Measurements from ENCODE around the gene APOBEC3A. TPM values are rescaled to one million over a fixed set of nuclear protein-coding genes. Genes with fewer than 3 reads are reported as not detected.

Gene APOBEC3A
- total and polyA plus RNA-seq, 2 of the 8 experiments (the other 6 are each of a cell fraction or from before 2014, with no cell fraction given) = not detected

GRCh38 chr22:38967451-38968450 lies 10.3 kb downstream of the APOBEC3A start:
- POLR2A ChIA-PET (ENCODE audit: partially characterized antibody) = no interaction called here
- 91% methylated on average over 15 of the region's 15 CpGs; no CpG with 5 or more reads in 1 of the 2 experiments for WGBS, 2 experiments (ENCODE audit: extremely low coverage in 1 of 2, insufficient coverage in 1 of 2, insufficient read length in 1 of 2, insufficient replicate concordance in 2 of 2, low coverage in 1 of 2, low lambda C conversion rate in 2 of 2, missing lambda C conversion rate in 1 of 2)
- FAIRE-seq = no peak
- TF ChIP-seq, protein P1, sequence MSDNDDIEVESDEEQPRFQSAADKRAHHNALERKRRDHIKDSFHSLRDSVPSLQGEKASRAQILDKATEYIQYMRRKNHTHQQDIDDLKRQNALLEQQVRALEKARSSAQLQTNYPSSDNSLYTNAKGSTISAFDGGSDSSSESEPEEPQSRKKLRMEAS (IDR thresholded peaks at IDR 0.05) = no peak
- TF ChIP-seq SP4 (IDR thresholded peaks at IDR 0.05; ENCODE audit: low read length) = no peak
- TF ChIP-seq SP2 (IDR thresholded peaks at IDR 0.05; ENCODE audit: low read length) = no peak
- no peak for TF ChIP-seq BCL11A (IDR thresholded peaks at IDR 0.05; ENCODE audit: low read depth in 2 of 2, low read length in 2 of 2)
- no peak for TF ChIP-seq SIN3A (conservative IDR thresholded peaks at IDR 0.05 in 1 of 2, IDR thresholded peaks at IDR 0.05 in 1 of 2; ENCODE audit: low read depth in 1 of 2, low read length in 2 of 2)
- no peak for TF ChIP-seq CHD1 (IDR thresholded peaks at IDR 0.05; ENCODE audit: low read depth, low read length)
- TF ChIP-seq RBBP5 (IDR thresholded peaks at IDR 0.05; ENCODE audit: borderline replicate concordance, low read depth, low read length) = no peak
- no peak for TF ChIP-seq SRF (IDR thresholded peaks at IDR 0.05; ENCODE audit: low read depth, low read length)
- no peak for TF ChIP-seq YY1 (IDR thresholded peaks at IDR 0.05; ENCODE audit: low read depth, low read length)

More at GRCh38 chr22:38967451-38968450, 10.3 kb downstream of the APOBEC3A start:
- Histone ChIP-seq H2BK5ac (ENCODE audit: low read depth, low read length) (peak overlapping the region; percentile 52; the same call in 1 of the 2 replicates), H2AK5ac (ENCODE audit: low read depth, low read length) (0 out of 2 replicates have a peak overlapping the region, but pooled peaks have one; percentile 4), H3K9ac (replicated peaks in 1 of 4; ENCODE audit: extremely low read depth in 1 of 4, low read depth in 3 of 4, low read length in 3 of 4) (no peak overlapping the region), H3K4me2 (ENCODE audit: insufficient read depth in 1 of 2, low read depth in 2 of 2, low read length in 2 of 2) (no peak overlapping the region), H3K27ac (ENCODE audit: low read depth, low read length) (no peak overlapping the region), H2BK12ac (ENCODE audit: low read depth, low read length) (0 out of 2 replicates have a peak overlapping the region, but pooled peaks have one; percentile 39), H2BK15ac (ENCODE audit: low read length) (0 out of 2 replicates have a peak overlapping the region, but pooled peaks have one; percentile 29), H4K91ac (replicated peaks; ENCODE audit: insufficient read length, low read length) (no peak overlapping the region), H3K56ac (replicated peaks; ENCODE audit: insufficient read length, low read depth, low read length) (no peak overlapping the region), H3K4me1 (replicated peaks in 1 of 4; ENCODE audit: control insufficient read depth in 3 of 4, insufficient read depth in 4 of 4, low read length in 3 of 4) (peaks cover 0 to 10% (median 3%) of the 10 kb centered on the region in 4 experiments; a peak in 5 of 7 replicates), H3K79me1 (ENCODE audit: low read depth, low read length) (no peaks in the 10 kb centered on the region), H4K20me1 (replicated peaks in 1 of 2; ENCODE audit: control insufficient read depth in 1 of 2, insufficient read depth in 2 of 2, low read length in 2 of 2) (no peaks in the 10 kb centered on the region), H3K23me2 (ENCODE audit: low read depth, low read length) (no peaks in the 10 kb centered on the region), H3K4me3 (ENCODE audit: extremely low read depth in 1 of 4, insufficient read depth in 2 of 4, low read depth in 3 of 4, low read length in 4 of 4) (no peak overlapping the region), H3K27me3 (replicated peaks in 1 of 4; ENCODE audit: control insufficient read depth in 3 of 4, extremely low read depth in 1 of 4, insufficient read depth in 3 of 4, low read length in 3 of 4) (no peaks in the 10 kb centered on the region), H3K4ac (replicated peaks; ENCODE audit: insufficient read length, low read depth, low read length) (no peak overlapping the region), H2AFZ (ENCODE audit: low read length) (no peak overlapping the region), H2BK120ac (replicated peaks; ENCODE audit: low read depth, low read length) (no peak overlapping the region), H3K14ac (ENCODE audit: insufficient read length) (no peak overlapping the region), H3K79me2 (ENCODE audit: control insufficient read depth in 1 of 2, insufficient read depth in 2 of 2, low read length in 2 of 2) (no peaks in the 10 kb centered on the region), H3K9me3 (ENCODE audit: insufficient read depth in 2 of 2, low read depth in 1 of 2, low read length in 1 of 2) (no peaks in the 10 kb centered on the region), H4K8ac (ENCODE audit: extremely low read depth, insufficient read depth, low read length) (peak overlapping the region; percentile 16), H3K23ac (ENCODE audit: insufficient read length) (no peak overlapping the region), H4K5ac (ENCODE audit: insufficient read length, low read depth, low read length) (no peak overlapping the region), H3K36me3 (ENCODE audit: control insufficient read depth in 2 of 4, insufficient read depth in 4 of 4, low read length in 3 of 4) (no peaks in the 10 kb centered on the region), H3K18ac (ENCODE audit: extremely low read depth, low read length) (no peak overlapping the region), H2BK20ac (ENCODE audit: low read length) (no peak overlapping the region)
- CTCF ChIA-PET (ENCODE audit: partially characterized antibody) = interaction anchor here (0.6 to 1.3 kb wide), 3 partner anchors 7 to 235 kb away, joined by 3 read pairs; no protein-coding TSS in a partner anchor
- no peak for DNase-seq (ENCODE audit: low read depth in 1 of 2, low spot score in 2 of 2)
